Esophagus squamous epithelium (tissue), 5 donors: ENCODE measurements around the gene SRMS. TPM values are rescaled to one million over a fixed set of nuclear protein-coding genes. Genes with fewer than 3 reads are reported as not detected.
"Not testable (repeated sequence)": the region's sequence is repeated elsewhere in the genome, so short reads cannot be mapped to it uniquely, and the experiment has no call there.

Experiments
- DNase-seq: peaks from one replicate; lab custom pipeline; 2025; lab: John Stamatoyannopoulos, UW
- H3K27ac ChIP-seq, 4 donors: fragments of 200-600 bp; sonication (generic); one replicate each; pipeline ENCODE4 v1.5.1; 2016 to 2019; ENCODE audit warnings: mild to moderate bottlenecking in 1 of 4
- H3K27me3 ChIP-seq, 4 donors: fragments of 200-600 bp; sonication (generic); 1 replicate in 3 of 4; 2 replicates in 1 of 4; pipeline versions ENCODE4 v1.5.1 to v1.6.0; 2017 to 2021; ENCODE audit warnings: antibody characterized with exemption in 1 of 4
- H3K36me3 ChIP-seq, 3 donors: fragments of 200-600 bp; sonication (generic); one replicate each; pipeline ENCODE4 v1.5.1; 2016 to 2019
- H3K4me1 ChIP-seq, 3 donors: fragments of 200-600 bp; sonication (generic); one replicate each; pipeline ENCODE4 v1.5.1; 2017 to 2019
- H3K4me3 ChIP-seq, 4 donors: fragments of 200-600 bp; sonication (generic); 1 replicate in 3 of 4; 2 replicates in 1 of 4; pipeline ENCODE4 v1.5.1; 2016 to 2019; ENCODE audit warnings: mild to moderate bottlenecking in 2 of 4, moderate library complexity in 1 of 4
- H3K9me3 ChIP-seq, 3 donors: fragments of 200-600 bp; sonication (generic); one replicate each; pipeline ENCODE4 v1.5.1; 2016 to 2019
- POLR2A ChIP-seq, 4 donors: fragments of 450-650 bp; IDR thresholded peaks; one replicate each; pipeline ENCODE4 v1.6.1; 2017; ENCODE audit warnings: antibody characterized with exemption in 4 of 4, mild to moderate bottlenecking in 4 of 4, moderate library complexity in 3 of 4
- WGBS, 2 donors: methylation state at CpG; one replicate each; pipeline ENCODE4 v1.1.5; 2018; 5-methylcytosine and 5-hydroxymethylcytosine counted together
- intact Hi-C: fragments of 100-400 bp; cut with DNase I; formaldehyde crosslinking; loops from one replicate; pipeline ENCODE4 v1.15.0; 2022
- total RNA-seq, 4 donors: library from RNA; depleted of rRNA; stranded (reverse); fragments of >200 nt; gene quantifications; one replicate each; pipeline ENCODE4 v1.1.0, GENCODE V29; 2016
- TF ChIP-seq, protein P1 (sequence below), 6 experiments: fragments of 450-650 bp in 4 of 6; fragments of 200-600 bp in 2 of 6; sonication (generic) in 2 of 6; IDR thresholded peaks; one replicate each; pipeline ENCODE4 v1.5.1; 2016 to 2019; ENCODE audit warnings: antibody characterized with exemption in 6 of 6, mild to moderate bottlenecking in 4 of 6, moderate library complexity in 4 of 6
- donor health status: DM: yes; HTN: yes; CAD: no.

SRMS gene
- total RNA-seq, 4 donors from 2014 or later: not detected

GRCh38 chr20:63560856-63561609 lies 13.5 kb upstream of the SRMS start:
- TF ChIP-seq, protein P1, sequence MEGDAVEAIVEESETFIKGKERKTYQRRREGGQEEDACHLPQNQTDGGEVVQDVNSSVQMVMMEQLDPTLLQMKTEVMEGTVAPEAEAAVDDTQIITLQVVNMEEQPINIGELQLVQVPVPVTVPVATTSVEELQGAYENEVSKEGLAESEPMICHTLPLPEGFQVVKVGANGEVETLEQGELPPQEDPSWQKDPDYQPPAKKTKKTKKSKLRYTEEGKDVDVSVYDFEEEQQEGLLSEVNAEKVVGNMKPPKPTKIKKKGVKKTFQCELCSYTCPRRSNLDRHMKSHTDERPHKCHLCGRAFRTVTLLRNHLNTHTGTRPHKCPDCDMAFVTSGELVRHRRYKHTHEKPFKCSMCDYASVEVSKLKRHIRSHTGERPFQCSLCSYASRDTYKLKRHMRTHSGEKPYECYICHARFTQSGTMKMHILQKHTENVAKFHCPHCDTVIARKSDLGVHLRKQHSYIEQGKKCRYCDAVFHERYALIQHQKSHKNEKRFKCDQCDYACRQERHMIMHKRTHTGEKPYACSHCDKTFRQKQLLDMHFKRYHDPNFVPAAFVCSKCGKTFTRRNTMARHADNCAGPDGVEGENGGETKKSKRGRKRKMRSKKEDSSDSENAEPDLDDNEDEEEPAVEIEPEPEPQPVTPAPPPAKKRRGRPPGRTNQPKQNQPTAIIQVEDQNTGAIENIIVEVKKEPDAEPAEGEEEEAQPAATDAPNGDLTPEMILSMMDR (IDR thresholded peaks at IDR 0.05): no peak
- TF ChIP-seq POLR2A (IDR thresholded peaks at IDR 0.05): no peak
- no peak for DNase-seq
- no peaks in the 10 kb centered on the region for H3K4me1 ChIP-seq
- intact Hi-C loops: no loop called here
- no peak overlapping the region for H3K27ac ChIP-seq
- peaks cover 34 to 80% (median 45%) of the 10 kb centered on the region in 3 donors for H3K36me3 ChIP-seq
- no peak overlapping the region for H3K4me3 ChIP-seq
- no peaks in the 10 kb centered on the region for H3K9me3 ChIP-seq
- H3K27me3 ChIP-seq: no peaks in the 10 kb centered on the region
- WGBS, 2 donors: 80 to 90% methylated on average over 1 to 8 of the region's 26 CpGs

DNA sequence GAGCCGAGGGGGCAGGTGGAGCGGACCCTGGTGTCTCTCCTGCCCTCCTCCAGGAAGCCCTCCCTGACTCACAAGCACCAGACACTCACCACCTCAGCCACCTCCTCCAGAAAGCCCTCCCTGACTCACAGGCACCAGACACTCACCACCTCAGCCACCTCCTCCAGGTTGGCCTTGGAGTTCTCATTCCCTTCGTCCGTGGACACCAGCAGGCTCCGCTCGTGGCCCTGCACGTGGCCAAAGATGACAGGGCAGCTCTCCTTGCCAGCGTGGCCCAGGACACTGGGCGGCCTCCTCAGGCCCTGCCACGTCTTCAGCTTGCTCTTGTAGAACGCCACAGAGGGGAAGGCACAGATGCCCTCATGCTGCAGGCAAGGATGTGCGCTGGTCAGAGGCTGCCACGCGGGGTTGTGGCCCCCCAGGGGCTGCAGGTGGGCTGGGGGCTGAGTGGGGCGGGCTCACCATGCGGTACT lies 12.8 kb upstream of the SRMS start:
- Histone ChIP-seq H3K4me1 (no peaks in the 10 kb centered on the region), H3K27me3 (no peaks in the 10 kb centered on the region), H3K4me3 (no peak overlapping the region), H3K9me3 (no peaks in the 10 kb centered on the region), H3K27ac (no peak overlapping the region), H3K36me3 (peaks cover 29 to 73% (median 44%) of the 10 kb centered on the region in 3 donors)
- TF ChIP-seq, protein P1 (IDR thresholded peaks at IDR 0.05): no peak
- TF ChIP-seq POLR2A (IDR thresholded peaks at IDR 0.05): no peak
- 94 to 95% methylated on average over 2 to 4 of the region's 16 CpGs for WGBS, 2 donors
- DNase-seq: no peak
- intact Hi-C loops: no loop called here

GRCh38 chr20:63559485-63560332 lies 12.2 kb upstream of the SRMS start:
- H3K36me3 ChIP-seq: peaks cover 29 to 66% (median 38%) of the 10 kb centered on the region in 3 donors
- H3K27ac ChIP-seq, H3K4me3 ChIP-seq, H3K4me1 ChIP-seq, H3K27me3 ChIP-seq, intact Hi-C loops, DNase-seq, H3K9me3 ChIP-seq: not testable (repeated sequence)
- 90 to 98% methylated on average over 7 of the region's 31 CpGs for WGBS, 2 donors

GRCh38 chr20:63558804-63559484 lies 11.4 kb upstream of the SRMS start:
- no peaks in the 10 kb centered on the region for H3K9me3 ChIP-seq
- TF ChIP-seq, protein P1 (IDR thresholded peaks at IDR 0.05): no peak
- TF ChIP-seq POLR2A (IDR thresholded peaks at IDR 0.05): no peak
- intact Hi-C loops: no loop called here
- DNase-seq: no peak
- H3K36me3 ChIP-seq: peaks cover 29 to 59% (median 38%) of the 10 kb centered on the region in 3 donors
- H3K27ac ChIP-seq: no peak overlapping the region
- H3K4me3 ChIP-seq: no peak overlapping the region
- H3K4me1 ChIP-seq: peaks cover 4 to 7% (median 7%) of the 10 kb centered on the region in 3 donors
- H3K27me3 ChIP-seq: peaks cover 0 to 8% (median 0%) of the 10 kb centered on the region in 4 donors
- 93 to 100% methylated on average over 7 to 10 of the region's 14 CpGs for WGBS, 2 donors

- Histone ChIP-seq H3K4me1 (peaks cover 10 to 22% (median 18%) of the 10 kb centered on the region in 3 donors), H3K9me3 (no peaks in the 10 kb centered on the region), H3K4me3 (no peak overlapping the region), H3K27me3 (peaks cover 0 to 21% (median 0%) of the 10 kb centered on the region in 4 donors), H3K27ac (no peak overlapping the region), H3K36me3 (peaks cover 24 to 44% (median 25%) of the 10 kb centered on the region in 3 donors)
- DNase-seq: no peak
- WGBS, 2 donors: no CpG with 5 or more reads among the region's 19 CpGs
- TF ChIP-seq, protein P1 (IDR thresholded peaks at IDR 0.05): no peak
- intact Hi-C loops: no loop called here
These were observed 9.9 kb upstream of the SRMS start for GRCh38 chr20:63557481-63557891.
